BJ (cell line): ENCODE data around the gene C12orf57. TPM values are rescaled to one million over a fixed set of nuclear protein-coding genes. Genes with fewer than 3 reads are reported as not detected.

Experiments
- CTCF ChIA-PET: fragments of 350-600 bp; formaldehyde crosslinking; extraction: SDS; loops from one replicate; lab custom pipeline; 2021; ENCODE audit warnings: antibody characterized with exemption, inconsistent platforms; lab: Yijun Ruan, JAX
- POLR2A ChIA-PET: fragments of 300-600 bp; sonication (Branson Sonifier 250); formaldehyde crosslinking; extraction: SDS; loops from one replicate; lab custom pipeline; 2021; ENCODE audit warnings: antibody characterized with exemption; lab: Charles Lee
- DNase-seq: peaks from one replicate; pipeline ENCODE4 v3.0.0-alpha.2; 2011; ENCODE audit warnings: low read depth
- H3K27me3 ChIP-seq: 2 replicates; pipeline ENCODE4 v1.6.0; 2011; ENCODE audit warnings: low read length; ENCODE audit not compliant: control insufficient read depth, insufficient read depth
- H3K36me3 ChIP-seq: 2 replicates; pipeline ENCODE4 v1.5.1; 2011; ENCODE audit warnings: low read length; ENCODE audit not compliant: control insufficient read depth, insufficient read depth
- H3K4me3 ChIP-seq: 2 replicates; pipeline ENCODE4 v1.5.1; 2011; ENCODE audit warnings: low read depth, mild to moderate bottlenecking, control low read depth, low read length
- polyA plus RNA-seq: library from polyadenylated mRNA; depleted of rRNA; stranded (reverse); fragments of >200 nt; gene quantifications from 2 replicates; pipeline ENCODE4 v1.2.3, GENCODE V29; 2011
- TF ChIP-seq, protein P1 (sequence below): IDR thresholded peaks from 2 replicates; pipeline ENCODE4 v1.5.1; 2011; ENCODE audit warnings: low read depth, mild to moderate bottlenecking, control low read depth, inconsistent platforms, low read length, moderate library complexity; ENCODE audit not compliant: insufficient read depth

C12orf57 gene
- polyA plus RNA-seq, 1 experiment: 709 TPM

DNA sequence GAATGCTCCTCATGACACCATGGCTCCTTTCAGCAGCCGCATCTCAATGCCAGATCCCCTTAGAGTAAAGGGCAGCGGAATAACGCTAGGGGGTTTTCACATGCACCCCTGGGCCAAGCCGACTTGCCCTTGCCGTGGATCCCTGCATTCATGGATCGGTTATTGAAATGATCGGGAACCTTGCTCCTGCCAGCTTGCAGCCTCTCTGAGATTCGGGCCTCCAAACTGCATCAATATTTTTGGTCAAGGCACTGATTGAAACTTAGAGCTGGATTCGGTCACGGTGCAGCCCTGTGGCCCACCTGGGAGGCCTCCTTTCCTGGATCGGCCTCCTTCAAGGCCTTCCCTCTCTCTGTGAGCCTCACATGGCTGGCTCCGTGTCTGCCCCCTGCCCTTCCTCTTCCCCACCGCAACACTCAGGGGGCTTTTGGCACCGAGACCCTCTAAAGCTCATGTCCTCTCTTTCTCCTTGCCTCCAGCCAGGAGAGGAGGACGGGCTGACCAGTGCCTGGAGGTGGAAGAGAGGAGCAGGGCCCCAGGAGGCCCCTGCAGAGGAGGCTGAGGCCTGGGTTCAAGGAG lies 9.1 kb downstream of the C12orf57 start:
- Histone ChIP-seq H3K36me3 (no peaks in the 10 kb centered on the region), H3K4me3 (no peak overlapping the region), H3K27me3 (no peaks in the 10 kb centered on the region)
- TF ChIP-seq, protein P1, sequence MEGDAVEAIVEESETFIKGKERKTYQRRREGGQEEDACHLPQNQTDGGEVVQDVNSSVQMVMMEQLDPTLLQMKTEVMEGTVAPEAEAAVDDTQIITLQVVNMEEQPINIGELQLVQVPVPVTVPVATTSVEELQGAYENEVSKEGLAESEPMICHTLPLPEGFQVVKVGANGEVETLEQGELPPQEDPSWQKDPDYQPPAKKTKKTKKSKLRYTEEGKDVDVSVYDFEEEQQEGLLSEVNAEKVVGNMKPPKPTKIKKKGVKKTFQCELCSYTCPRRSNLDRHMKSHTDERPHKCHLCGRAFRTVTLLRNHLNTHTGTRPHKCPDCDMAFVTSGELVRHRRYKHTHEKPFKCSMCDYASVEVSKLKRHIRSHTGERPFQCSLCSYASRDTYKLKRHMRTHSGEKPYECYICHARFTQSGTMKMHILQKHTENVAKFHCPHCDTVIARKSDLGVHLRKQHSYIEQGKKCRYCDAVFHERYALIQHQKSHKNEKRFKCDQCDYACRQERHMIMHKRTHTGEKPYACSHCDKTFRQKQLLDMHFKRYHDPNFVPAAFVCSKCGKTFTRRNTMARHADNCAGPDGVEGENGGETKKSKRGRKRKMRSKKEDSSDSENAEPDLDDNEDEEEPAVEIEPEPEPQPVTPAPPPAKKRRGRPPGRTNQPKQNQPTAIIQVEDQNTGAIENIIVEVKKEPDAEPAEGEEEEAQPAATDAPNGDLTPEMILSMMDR: no peak
- CTCF ChIA-PET: interaction anchor here (0.9 to 1.6 kb wide), 4 partner anchors 9 to 80 kb away, joined by 3 to 7 read pairs (median 3); partner anchors contain the start of genes C12orf57 and RNU7-1
- POLR2A ChIA-PET: no interaction called here
- DNase-seq: no peak

DNA sequence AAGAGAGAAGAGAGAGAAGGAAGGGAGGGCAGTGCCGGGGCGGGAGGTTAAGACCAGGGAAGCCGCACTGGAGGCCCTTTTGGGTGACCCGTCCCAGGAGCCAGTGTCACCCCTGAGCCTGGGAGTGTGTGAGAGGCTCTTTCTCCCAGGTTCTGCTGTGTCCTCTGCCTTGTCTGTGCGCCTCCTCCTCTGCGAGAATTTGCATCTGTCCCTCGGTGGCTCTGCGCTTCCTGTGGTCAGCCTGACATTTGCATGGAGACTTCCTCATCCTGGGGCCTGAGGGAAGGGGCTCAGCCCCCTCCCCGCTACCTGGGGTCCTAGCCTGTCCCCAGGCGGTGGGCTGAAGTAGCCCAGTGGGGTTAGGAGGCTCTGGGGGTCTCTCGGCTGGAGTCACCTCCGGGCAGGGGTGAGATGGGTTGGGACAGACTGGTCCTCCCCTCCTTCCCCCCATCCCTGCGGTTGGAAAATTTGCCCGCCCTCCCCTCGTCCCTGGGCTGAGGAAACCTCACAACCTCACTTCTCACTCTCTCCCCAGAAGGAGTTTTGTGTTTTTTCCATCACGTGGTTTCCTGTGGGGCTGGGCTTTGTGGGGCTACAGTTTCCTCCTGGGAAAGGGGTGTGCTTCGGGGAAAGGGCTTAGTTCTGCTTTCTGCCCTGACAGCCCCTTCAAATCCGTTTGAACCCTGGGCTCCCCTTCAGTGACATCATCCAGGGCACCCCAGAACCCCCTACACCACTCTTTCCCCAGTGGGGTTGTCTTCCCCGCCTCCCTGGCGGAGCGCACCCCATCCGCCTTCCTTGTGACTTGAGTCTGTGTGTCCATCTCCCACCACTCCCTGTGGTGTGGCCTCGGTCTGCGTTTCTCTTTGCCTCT lies 9.9 kb downstream of the C12orf57 start:
- TF ChIP-seq, protein P1: no peak
- H3K36me3 ChIP-seq: no peaks in the 10 kb centered on the region
- no peak for DNase-seq
- no peaks in the 10 kb centered on the region for H3K27me3 ChIP-seq
- no peak overlapping the region for H3K4me3 ChIP-seq
- ChIA-PET POLR2A (no interaction called here), CTCF (interaction anchor here (0.9 to 2.0 kb wide), 6 partner anchors 8 to 81 kb away, joined by 3 to 8 read pairs (median 3); partner anchors contain the start of genes C12orf57 and RNU7-1)

DNA sequence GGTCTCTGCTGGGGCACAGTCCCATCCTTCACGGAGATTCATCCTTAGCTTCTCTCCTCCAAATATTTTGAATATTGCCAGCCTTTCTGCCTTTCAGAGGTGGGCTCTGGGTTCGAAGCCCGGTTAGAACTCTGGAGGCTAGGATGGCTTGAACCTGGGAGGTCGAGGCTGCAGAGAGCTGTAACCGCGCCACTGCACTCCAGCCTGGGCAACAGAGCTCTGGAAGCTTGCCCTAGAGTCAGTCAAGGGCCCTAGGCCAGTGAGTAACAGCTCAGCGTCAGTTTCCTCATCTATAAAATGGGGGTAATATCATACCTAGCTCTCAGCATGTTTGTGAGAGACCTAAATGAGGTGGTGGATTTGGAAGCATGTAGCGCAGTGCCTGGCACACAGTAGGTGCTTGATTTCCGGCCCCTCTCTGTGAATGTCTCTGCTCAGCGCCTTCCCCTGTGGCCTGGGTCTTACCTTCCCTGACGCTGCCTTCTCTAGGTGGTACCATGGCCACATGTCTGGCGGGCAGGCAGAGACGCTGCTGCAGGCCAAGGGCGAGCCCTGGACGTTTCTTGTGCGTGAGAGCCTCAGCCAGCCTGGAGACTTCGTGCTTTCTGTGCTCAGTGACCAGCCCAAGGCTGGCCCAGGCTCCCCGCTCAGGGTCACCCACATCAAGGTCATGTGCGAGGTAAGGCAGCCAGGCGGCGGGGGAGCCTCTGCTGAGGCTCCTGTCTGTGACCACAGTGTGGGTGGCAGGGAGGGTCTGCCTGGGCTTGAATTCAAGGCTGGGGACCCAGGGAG lies 10.7 kb downstream of the C12orf57 start:
- DNase-seq: no peak
- Histone ChIP-seq H3K4me3 (no peak overlapping the region), H3K27me3 (no peaks in the 10 kb centered on the region), H3K36me3 (no peaks in the 10 kb centered on the region)
- CTCF ChIA-PET: interaction anchor here (0.6 to 2.0 kb wide), 4 partner anchors 8 to 89 kb away, joined by 3 to 8 read pairs (median 4); no protein-coding TSS in a partner anchor
- TF ChIP-seq, protein P1: no peak
- POLR2A ChIA-PET: no interaction called here

DNA sequence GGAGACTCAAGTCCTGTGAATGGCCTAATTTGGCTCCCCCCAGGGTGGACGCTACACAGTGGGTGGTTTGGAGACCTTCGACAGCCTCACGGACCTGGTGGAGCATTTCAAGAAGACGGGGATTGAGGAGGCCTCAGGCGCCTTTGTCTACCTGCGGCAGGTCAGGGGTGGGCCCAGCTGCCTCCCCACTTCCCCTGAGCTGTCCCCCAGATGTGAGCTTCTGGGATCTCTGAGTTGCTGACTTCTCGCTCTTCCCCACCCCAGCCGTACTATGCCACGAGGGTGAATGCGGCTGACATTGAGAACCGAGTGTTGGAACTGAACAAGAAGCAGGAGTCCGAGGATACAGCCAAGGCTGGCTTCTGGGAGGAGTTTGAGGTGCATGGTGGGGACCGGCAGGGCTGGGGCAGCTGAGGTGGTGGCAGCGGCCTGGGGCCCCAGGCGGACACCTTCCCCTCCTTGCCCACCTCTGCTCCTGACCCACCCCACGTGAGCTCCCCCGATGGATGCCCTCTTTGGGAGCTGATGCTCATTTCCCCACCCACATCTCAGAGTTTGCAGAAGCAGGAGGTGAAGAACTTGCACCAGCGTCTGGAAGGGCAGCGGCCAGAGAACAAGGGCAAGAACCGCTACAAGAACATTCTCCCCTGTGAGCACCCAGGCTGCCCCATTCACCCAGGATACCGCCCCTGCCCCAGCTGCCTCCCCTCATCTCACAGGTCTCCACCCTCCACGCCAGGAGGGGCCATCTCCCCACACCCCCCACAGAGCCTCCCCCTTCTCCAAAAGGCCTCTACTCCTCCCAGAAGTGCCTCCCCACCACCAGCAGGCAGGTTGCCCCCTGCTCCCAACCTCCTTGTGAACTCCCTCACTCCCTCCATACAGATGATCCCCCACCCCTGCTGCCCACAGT lies 11.5 kb downstream of the C12orf57 start:
- no peak overlapping the region for H3K4me3 ChIP-seq
- no peaks in the 10 kb centered on the region for H3K36me3 ChIP-seq
- no peaks in the 10 kb centered on the region for H3K27me3 ChIP-seq
- DNase-seq: no peak
- ChIA-PET POLR2A (no interaction called here), CTCF (interaction anchor here (0.6 to 2.0 kb wide), 3 partner anchors 9 to 88 kb away, joined by 4 to 8 read pairs (median 5); no protein-coding TSS in a partner anchor)
- TF ChIP-seq, protein P1: no peak
